Measurements from ENCODE around the gene COMMD2.

Gene COMMD2

GRCh38 chr3:149706905-149707304 is 45.4 kb downstream of the COMMD2 start:
- H2AFZ ChIP-seq (ENCODE audit: low read depth, low read length): no peak overlapping the region
- TF ChIP-seq EZH2 (IDR thresholded peaks at IDR 0.05; ENCODE audit: borderline replicate concordance, low read depth, low read length, severe bottlenecking): no peak
- TF ChIP-seq, protein P1, sequence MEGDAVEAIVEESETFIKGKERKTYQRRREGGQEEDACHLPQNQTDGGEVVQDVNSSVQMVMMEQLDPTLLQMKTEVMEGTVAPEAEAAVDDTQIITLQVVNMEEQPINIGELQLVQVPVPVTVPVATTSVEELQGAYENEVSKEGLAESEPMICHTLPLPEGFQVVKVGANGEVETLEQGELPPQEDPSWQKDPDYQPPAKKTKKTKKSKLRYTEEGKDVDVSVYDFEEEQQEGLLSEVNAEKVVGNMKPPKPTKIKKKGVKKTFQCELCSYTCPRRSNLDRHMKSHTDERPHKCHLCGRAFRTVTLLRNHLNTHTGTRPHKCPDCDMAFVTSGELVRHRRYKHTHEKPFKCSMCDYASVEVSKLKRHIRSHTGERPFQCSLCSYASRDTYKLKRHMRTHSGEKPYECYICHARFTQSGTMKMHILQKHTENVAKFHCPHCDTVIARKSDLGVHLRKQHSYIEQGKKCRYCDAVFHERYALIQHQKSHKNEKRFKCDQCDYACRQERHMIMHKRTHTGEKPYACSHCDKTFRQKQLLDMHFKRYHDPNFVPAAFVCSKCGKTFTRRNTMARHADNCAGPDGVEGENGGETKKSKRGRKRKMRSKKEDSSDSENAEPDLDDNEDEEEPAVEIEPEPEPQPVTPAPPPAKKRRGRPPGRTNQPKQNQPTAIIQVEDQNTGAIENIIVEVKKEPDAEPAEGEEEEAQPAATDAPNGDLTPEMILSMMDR (IDR thresholded peaks at IDR 0.05; ENCODE audit: borderline replicate concordance, extremely low read depth, low read length, poor library complexity, severe bottlenecking): no peak

DNA sequence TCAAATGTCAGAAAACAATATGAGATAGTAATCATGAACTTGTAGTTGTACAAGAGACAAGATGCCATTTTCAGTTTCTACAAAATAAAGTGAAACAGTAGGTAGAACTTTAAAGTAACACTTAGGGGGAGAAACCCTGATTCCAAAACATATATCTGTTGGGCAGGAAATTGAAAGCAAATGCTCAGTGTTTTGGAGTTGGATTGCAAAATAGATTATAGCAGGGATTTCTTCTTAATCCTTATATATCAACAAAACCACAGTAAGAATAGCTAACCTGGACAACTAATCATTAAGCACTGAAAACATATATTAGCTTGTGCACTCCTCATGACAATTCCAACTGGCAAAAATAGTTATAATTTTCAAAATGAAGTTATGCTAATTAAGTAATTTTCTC is 46.9 kb downstream of the COMMD2 start:
- no peaks in the 10 kb centered on the region for H3K4me1 ChIP-seq (ENCODE audit: insufficient read depth, low read length)
- no peaks in the 10 kb centered on the region for H3K9me3 ChIP-seq (ENCODE audit: insufficient read depth, low read length, severe bottlenecking)
- H3K27me3 ChIP-seq (ENCODE audit: insufficient read depth, low read length, poor library complexity): no peaks in the 10 kb centered on the region
- TF ChIP-seq, protein P1 (IDR thresholded peaks at IDR 0.05; ENCODE audit: borderline replicate concordance, extremely low read depth, low read length, poor library complexity, severe bottlenecking): no peak
- TF ChIP-seq EZH2 (IDR thresholded peaks at IDR 0.05; ENCODE audit: borderline replicate concordance, low read depth, low read length, severe bottlenecking): no peak
- no peak for ATAC-seq (ENCODE audit: insufficient read depth, low read depth)
- H3K9ac ChIP-seq (ENCODE audit: low read depth, low read length): no peak overlapping the region
- H2AFZ ChIP-seq (ENCODE audit: low read depth, low read length): no peak overlapping the region
- H3K36me3 ChIP-seq (ENCODE audit: insufficient read depth, low read length): no peaks in the 10 kb centered on the region
- no peak overlapping the region for H3K4me2 ChIP-seq (ENCODE audit: insufficient read depth, low read length)
- no peak for DNase-seq
- H3K4me3 ChIP-seq (ENCODE audit: low read depth in 1 of 2, low read length in 2 of 2): no peak overlapping the region
- no peak overlapping the region for H3K27ac ChIP-seq (ENCODE audit: low read length)
- no peaks in the 10 kb centered on the region for H3K79me2 ChIP-seq (ENCODE audit: insufficient read depth, low read length)
- H4K20me1 ChIP-seq (ENCODE audit: insufficient read depth, low read length): no peaks in the 10 kb centered on the region

More at GRCh38 chr3:149706905-149707304, 45.4 kb downstream of the COMMD2 start:
- Histone ChIP-seq H3K27ac (ENCODE audit: low read length) (no peak overlapping the region), H4K20me1 (ENCODE audit: insufficient read depth, low read length) (no peaks in the 10 kb centered on the region), H3K4me2 (ENCODE audit: insufficient read depth, low read length) (no peak overlapping the region), H3K27me3 (ENCODE audit: insufficient read depth, low read length, poor library complexity) (no peaks in the 10 kb centered on the region), H3K9me3 (ENCODE audit: insufficient read depth, low read length, severe bottlenecking) (no peaks in the 10 kb centered on the region), H3K4me3 (ENCODE audit: low read depth in 1 of 2, low read length in 2 of 2) (no peak overlapping the region), H3K36me3 (ENCODE audit: insufficient read depth, low read length) (no peaks in the 10 kb centered on the region), H3K79me2 (ENCODE audit: insufficient read depth, low read length) (no peaks in the 10 kb centered on the region), H3K4me1 (ENCODE audit: insufficient read depth, low read length) (no peaks in the 10 kb centered on the region), H3K9ac (ENCODE audit: low read depth, low read length) (no peak overlapping the region)
- ATAC-seq (ENCODE audit: insufficient read depth, low read depth) (no peak), DNase-seq (no peak)

- Histone ChIP-seq H3K4me3 (ENCODE audit: low read depth in 1 of 2, low read length in 2 of 2) (no peak overlapping the region), H3K27me3 (ENCODE audit: insufficient read depth, low read length, poor library complexity) (no peaks in the 10 kb centered on the region), H3K9ac (ENCODE audit: low read depth, low read length) (no peak overlapping the region), H3K36me3 (ENCODE audit: insufficient read depth, low read length) (no peaks in the 10 kb centered on the region), H4K20me1 (ENCODE audit: insufficient read depth, low read length) (no peaks in the 10 kb centered on the region), H3K79me2 (ENCODE audit: insufficient read depth, low read length) (no peaks in the 10 kb centered on the region), H3K9me3 (ENCODE audit: insufficient read depth, low read length, severe bottlenecking) (peaks cover 5% of the 10 kb centered on the region), H2AFZ (ENCODE audit: low read depth, low read length) (no peak overlapping the region; the same call in 1 of the 2 replicates), H3K4me2 (ENCODE audit: insufficient read depth, low read length) (no peak overlapping the region), H3K4me1 (ENCODE audit: insufficient read depth, low read length) (no peaks in the 10 kb centered on the region), H3K27ac (ENCODE audit: low read length) (no peak overlapping the region)
- TF ChIP-seq, protein P1 (IDR thresholded peaks at IDR 0.05; ENCODE audit: borderline replicate concordance, extremely low read depth, low read length, poor library complexity, severe bottlenecking): no peak
- TF ChIP-seq EZH2 (IDR thresholded peaks at IDR 0.05; ENCODE audit: borderline replicate concordance, low read depth, low read length, severe bottlenecking): no peak
- no peak for ATAC-seq (ENCODE audit: insufficient read depth, low read depth)
- DNase-seq: no peak
Measured at GRCh38 chr3:149703466-149703865, 48.8 kb downstream of the COMMD2 start.

Measured in DND-41 (cell line).